ENCODE data around the gene TWF1. TPM values are rescaled to one million over a fixed set of nuclear protein-coding genes. Genes with fewer than 3 reads are reported as not detected.

The TWF1 gene
- total RNA-seq, 4 donors from 2014 or later, result 115 to 181 (median 144) TPM

DNA sequence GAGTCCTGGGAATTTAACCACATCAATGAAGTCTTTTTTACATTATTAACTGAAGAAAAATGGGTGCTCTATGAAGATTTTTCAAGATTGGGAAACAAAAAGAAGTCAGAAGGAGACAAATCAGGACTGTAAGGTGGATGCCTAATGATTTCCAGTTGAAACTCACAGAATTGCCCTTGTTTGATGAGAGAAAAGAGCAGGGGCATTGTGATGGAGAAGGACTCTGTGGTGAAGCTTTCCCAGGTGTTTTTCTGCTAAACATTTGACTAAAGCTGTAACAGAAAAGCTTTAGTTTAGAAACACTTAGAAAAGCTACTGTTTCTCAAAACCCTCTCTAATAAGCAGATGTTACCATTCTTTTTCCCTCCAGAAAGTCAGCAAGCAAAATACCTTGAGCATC, 41.6 kb downstream of the TWF1 start:
- Histone ChIP-seq H3K27me3 (no peaks in the 10 kb centered on the region), H3K27ac (no peak overlapping the region), H3K36me3 (no peaks in the 10 kb centered on the region), H3K9me3 (no peaks in the 10 kb centered on the region), H3K4me1 (peaks cover 12 to 17% of the 10 kb centered on the region in 2 donors), H3K4me3 (replicated peaks in 1 of 3) (no peak overlapping the region)
- DNase-seq, result no peak
- intact Hi-C loops (cut with DNase I), result no loop called here
- TF ChIP-seq, protein P1, sequence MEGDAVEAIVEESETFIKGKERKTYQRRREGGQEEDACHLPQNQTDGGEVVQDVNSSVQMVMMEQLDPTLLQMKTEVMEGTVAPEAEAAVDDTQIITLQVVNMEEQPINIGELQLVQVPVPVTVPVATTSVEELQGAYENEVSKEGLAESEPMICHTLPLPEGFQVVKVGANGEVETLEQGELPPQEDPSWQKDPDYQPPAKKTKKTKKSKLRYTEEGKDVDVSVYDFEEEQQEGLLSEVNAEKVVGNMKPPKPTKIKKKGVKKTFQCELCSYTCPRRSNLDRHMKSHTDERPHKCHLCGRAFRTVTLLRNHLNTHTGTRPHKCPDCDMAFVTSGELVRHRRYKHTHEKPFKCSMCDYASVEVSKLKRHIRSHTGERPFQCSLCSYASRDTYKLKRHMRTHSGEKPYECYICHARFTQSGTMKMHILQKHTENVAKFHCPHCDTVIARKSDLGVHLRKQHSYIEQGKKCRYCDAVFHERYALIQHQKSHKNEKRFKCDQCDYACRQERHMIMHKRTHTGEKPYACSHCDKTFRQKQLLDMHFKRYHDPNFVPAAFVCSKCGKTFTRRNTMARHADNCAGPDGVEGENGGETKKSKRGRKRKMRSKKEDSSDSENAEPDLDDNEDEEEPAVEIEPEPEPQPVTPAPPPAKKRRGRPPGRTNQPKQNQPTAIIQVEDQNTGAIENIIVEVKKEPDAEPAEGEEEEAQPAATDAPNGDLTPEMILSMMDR (IDR thresholded peaks at IDR 0.05), result no peak
- no peak for TF ChIP-seq POLR2A (IDR thresholded peaks at IDR 0.05)

DNA sequence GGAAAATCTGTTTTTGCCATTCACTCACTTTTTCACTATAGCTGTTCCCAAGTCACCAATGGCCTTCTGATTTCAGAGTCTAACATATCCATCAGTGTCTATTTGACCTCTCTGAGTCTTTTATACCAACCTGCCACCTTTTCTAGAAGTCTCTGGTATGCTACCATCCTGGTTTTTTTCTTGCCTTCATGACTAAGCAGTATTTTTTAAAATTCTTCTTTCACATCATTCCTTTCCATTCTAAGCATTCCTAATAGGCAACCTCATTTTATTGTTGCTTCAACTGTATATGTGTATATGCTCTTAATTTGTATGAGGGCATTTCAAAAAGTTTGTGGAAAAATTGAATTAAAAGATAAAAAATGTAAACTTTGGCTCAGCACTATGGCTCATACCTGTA, 42.3 kb downstream of the TWF1 start:
- no peak for DNase-seq
- H3K36me3 ChIP-seq, result no peaks in the 10 kb centered on the region
- H3K27me3 ChIP-seq, result no peaks in the 10 kb centered on the region
- H3K9me3 ChIP-seq, result no peaks in the 10 kb centered on the region
- TF ChIP-seq, protein P1 (IDR thresholded peaks at IDR 0.05), result no peak
- TF ChIP-seq POLR2A (IDR thresholded peaks at IDR 0.05), result no peak
- no peak overlapping the region for H3K4me3 ChIP-seq (replicated peaks in 1 of 3)
- H3K4me1 ChIP-seq, result peaks cover 13 to 17% of the 10 kb centered on the region in 2 donors
- intact Hi-C loops (cut with DNase I), result no loop called here
- no peak overlapping the region for H3K27ac ChIP-seq

DNA sequence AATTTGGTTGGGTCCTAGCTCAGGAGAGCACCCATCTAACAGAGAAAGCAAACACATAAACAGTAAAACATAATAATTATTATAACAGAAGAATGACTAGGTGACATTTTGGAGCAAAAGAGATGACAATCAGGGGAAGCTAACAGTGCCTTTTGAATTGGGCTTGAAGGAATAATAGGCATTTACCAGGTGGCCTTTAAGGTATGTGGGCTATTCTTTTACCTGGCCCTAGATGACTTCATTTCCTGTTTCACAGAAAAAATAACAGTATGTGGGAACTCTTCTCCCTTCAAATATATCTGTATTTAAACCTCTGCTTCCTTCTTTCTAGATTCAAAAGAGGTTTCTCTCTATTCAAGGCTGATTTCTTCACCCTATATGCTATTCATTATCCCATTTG, 43.5 kb downstream of the TWF1 start:
- H3K4me3 ChIP-seq (replicated peaks in 1 of 3), result no peak overlapping the region
- intact Hi-C loops (cut with DNase I), result no loop called here
- no peak overlapping the region for H3K27ac ChIP-seq
- no peaks in the 10 kb centered on the region for H3K27me3 ChIP-seq
- no peaks in the 10 kb centered on the region for H3K36me3 ChIP-seq
- TF ChIP-seq, protein P1 (IDR thresholded peaks at IDR 0.05), result no peak
- TF ChIP-seq POLR2A (IDR thresholded peaks at IDR 0.05), result no peak
- no peak for DNase-seq
- H3K4me1 ChIP-seq, result peaks cover 17 to 23% of the 10 kb centered on the region in 2 donors
- H3K9me3 ChIP-seq, result no peaks in the 10 kb centered on the region

DNA sequence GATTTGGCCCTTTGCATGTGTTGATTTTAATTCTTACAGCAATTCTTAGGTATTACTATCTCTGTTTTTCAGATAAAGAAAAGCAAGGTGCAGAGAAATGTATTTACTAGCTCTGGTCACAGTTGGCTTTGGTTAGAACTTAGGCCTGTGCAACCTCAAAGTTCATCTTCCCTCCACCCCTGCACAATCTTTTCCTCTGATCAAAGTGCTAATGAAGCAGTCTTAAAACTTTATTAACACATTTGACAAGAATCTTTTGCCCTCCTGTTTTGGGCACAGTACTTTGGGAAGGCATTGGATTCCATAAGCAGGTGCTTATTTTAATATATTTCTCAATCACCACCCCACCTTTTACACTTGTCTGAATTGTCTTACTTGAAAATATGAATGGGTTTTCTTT, 44.6 kb downstream of the TWF1 start:
- TF ChIP-seq POLR2A (IDR thresholded peaks at IDR 0.05), result no peak
- TF ChIP-seq, protein P1 (IDR thresholded peaks at IDR 0.05), result no peak
- H3K27me3 ChIP-seq, result no peaks in the 10 kb centered on the region
- H3K4me3 ChIP-seq (replicated peaks in 1 of 3), result no peak overlapping the region
- H3K36me3 ChIP-seq, result no peaks in the 10 kb centered on the region
- H3K4me1 ChIP-seq, result peaks cover 18 to 29% of the 10 kb centered on the region in 2 donors
- H3K9me3 ChIP-seq, result no peaks in the 10 kb centered on the region
- no peak overlapping the region for H3K27ac ChIP-seq
- no peak for DNase-seq
- intact Hi-C loops (cut with DNase I), result no loop called here

DNA sequence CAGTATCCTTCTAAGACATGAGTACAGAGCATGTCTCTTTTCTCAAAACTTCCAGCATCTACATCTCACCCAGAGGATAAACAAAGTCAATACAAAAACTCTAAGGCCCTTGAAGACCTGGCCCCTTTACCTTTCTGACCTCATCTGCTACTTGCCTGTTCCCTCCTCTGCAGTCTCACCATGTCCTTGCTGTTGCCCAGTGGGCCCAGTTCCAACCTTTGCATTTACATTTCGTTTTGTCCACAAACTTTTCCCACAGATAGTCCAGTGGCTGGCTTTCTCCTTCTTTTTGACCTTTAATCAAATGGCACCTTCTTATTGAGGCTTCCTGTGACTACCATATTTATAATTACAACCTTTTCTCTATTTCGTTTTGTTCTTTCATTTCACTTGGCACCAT, 45.7 kb downstream of the TWF1 start:
- H3K27me3 ChIP-seq, result no peaks in the 10 kb centered on the region
- TF ChIP-seq, protein P1 (IDR thresholded peaks at IDR 0.05), result no peak
- TF ChIP-seq POLR2A (IDR thresholded peaks at IDR 0.05), result no peak
- H3K9me3 ChIP-seq, result no peaks in the 10 kb centered on the region
- peaks cover 18 to 29% of the 10 kb centered on the region in 2 donors for H3K4me1 ChIP-seq
- no peaks in the 10 kb centered on the region for H3K36me3 ChIP-seq
- no peak overlapping the region for H3K4me3 ChIP-seq (replicated peaks in 1 of 3)
- no peak overlapping the region for H3K27ac ChIP-seq
- intact Hi-C loops (cut with DNase I), result no loop called here
- DNase-seq, result no peak
- WGBS, 2 donors, result 90 to 91% methylated on average over 2 of the region's 2 CpGs
